Erythroblast (primary cell): Measurements from ENCODE around the gene TLNRD1.

Experiments
- DNase-seq, 2 experiments: peaks; one replicate each; lab custom pipeline; 2025; lab: John Stamatoyannopoulos, UW
- GATA1 ChIP-seq: IDR thresholded peaks from 2 replicates; pipeline ENCODE4 v1.6.1; 2011; ENCODE audit warnings: low read depth, mild to moderate bottlenecking, control low read depth, low read length, moderate library complexity
- POLR2A ChIP-seq: IDR thresholded peaks from 2 replicates; pipeline ENCODE4 v1.6.1; 2011; ENCODE audit warnings: mild to moderate bottlenecking, low read length

The TLNRD1 gene

DNA sequence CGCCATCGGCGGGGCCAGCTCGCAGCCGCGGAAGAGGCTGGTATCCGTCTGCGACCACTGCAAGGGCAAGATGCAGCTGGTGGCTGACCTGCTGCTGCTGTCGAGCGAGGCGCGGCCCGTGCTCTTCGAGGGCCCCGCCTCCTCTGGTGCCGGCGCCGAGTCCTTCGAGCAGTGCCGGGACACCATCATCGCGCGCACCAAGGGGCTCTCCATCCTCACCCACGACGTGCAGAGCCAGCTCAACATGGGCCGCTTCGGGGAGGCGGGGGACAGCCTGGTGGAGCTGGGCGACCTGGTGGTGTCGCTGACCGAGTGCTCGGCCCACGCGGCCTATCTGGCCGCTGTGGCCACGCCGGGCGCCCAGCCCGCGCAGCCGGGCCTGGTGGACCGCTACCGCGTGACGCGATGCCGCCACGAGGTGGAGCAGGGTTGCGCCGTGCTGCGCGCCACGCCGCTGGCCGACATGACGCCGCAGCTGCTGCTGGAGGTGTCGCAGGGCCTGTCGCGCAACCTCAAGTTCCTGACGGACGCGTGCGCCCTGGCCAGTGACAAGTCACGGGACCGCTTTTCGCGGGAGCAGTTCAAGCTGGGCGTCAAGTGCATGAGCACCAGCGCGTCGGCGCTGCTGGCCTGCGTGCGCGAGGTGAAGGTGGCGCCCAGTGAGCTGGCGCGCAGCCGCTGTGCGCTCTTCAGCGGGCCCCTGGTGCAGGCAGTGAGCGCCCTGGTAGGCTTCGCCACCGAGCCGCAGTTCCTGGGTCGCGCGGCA is 1.8 kb downstream of the TLNRD1 start:
- DNase-seq, result no peak
- no peak for TF ChIP-seq POLR2A
- TF ChIP-seq GATA1, result no peak

DNA sequence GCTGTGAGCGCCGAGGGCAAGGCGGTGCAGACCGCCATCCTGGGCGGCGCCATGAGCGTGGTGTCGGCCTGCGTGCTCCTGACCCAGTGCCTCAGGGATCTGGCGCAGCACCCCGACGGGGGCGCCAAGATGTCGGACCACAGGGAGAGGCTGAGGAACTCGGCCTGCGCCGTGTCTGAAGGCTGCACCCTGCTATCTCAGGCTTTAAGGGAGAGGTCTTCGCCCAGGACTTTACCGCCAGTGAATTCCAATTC is 2.3 kb downstream of the TLNRD1 start:
- DNase-seq, result no peak
- TF ChIP-seq POLR2A (no peak), GATA1 (no peak)

DNA sequence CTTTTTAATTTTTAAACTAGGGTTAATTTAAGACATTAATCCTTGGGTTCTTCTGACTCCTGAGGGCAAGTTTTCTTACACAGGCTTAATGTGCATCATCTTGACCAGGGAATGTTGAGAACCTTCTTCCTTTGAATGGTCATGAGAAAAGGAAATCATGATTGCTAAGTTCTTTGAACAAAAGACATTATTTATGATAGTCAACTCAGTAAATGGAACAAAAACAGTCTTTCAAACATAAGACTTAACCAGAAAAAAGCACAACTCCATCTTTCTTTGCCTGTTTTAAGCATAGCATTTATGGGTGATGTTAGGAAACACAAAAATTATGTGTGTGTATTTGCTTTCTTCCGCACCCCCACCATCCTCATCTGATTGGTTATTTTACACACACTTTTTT is 5.4 kb downstream of the TLNRD1 start:
- TF ChIP-seq POLR2A, result no peak
- no peak for TF ChIP-seq GATA1
- no peak for DNase-seq

DNA sequence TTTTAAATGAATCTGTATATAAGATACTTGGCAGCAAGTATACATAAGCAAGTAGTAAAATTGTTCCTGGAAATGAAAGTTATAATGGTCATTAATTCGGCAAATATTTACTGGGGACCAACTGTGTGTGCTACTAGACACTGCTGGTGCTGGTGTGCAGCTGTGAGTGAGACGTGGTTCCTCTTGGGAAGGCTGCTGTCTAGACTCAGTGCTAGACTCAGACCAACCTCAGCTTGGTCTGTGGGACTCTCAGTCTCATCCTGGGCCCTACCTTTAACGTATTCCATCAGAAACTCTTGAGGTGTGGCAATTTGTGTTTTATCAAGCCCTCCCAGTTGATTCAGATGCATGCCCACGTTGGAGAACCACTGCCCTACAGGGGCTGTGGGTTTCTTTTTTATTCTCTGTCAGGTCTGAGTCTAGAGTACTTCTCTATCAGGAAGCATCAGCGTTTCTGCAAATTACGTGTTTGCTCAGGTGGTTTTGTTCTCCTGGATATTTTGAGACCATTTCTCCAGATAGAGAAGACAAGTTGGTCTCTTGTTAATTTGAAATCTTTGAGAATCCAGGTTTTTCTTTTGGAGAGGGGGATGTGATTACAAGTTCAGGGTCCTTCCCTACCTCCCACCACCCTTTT is 6.8 kb downstream of the TLNRD1 start:
- no peak for TF ChIP-seq GATA1
- no peak for TF ChIP-seq POLR2A
- DNase-seq, result no peak

DNA sequence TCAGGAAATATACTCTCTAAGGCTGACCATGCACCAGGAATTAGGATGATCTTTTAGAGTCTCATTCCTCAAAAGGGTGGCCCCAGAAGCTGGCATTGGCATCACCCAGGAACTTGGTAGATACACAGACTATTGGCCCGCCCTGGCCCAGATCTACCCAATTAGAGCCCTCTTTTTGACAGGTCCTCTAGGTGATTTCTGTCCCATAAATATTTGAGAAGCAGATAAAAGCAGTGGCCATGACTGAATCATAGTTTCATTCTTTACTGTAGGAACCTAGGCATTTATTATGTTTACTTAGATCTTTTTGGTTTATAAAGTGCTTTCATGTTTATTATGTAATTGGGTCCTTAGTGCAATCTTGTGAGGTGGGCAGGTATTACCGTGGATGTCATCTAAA is 7.6 kb downstream of the TLNRD1 start:
- no peak for DNase-seq
- TF ChIP-seq POLR2A (no peak), GATA1 (no peak)

DNA sequence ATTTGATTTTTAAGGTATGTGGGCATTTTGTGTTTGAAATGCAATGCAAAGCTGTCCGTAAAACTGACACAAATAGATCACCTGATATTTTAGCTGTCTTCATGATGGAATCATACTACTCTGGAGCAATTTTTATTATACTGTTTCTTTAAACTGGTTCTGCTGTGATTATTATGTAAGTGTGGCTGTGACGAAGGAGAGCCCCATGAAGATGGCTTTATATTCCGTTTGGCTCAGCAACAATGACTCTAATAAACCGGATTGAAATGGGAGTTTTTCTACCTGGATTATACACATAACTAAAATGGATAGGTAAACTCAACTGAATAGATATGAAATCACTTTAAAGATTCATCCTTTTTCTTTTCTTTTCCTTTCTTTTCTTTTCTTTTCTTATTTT is 9.4 kb downstream of the TLNRD1 start:
- TF ChIP-seq POLR2A (no peak), GATA1 (no peak)
- no peak for DNase-seq

DNA sequence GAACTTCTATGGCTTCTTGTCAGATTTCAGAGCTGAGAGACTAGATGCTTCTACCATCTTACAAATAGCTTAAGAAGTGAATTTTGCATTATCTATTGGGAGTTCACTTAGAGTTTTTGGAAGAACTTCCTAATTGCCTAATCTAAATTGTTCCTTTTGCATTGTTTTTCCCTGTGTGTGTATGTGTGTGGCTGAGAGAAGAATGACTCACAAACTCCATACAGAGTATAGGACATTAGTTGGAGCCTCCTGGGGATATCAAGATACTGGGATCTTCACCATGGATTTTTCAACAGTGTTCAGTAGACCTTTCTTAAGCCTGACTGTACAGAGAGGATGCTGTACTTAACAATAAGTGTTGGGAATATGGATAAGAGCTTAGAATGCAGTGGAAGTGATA is 10.9 kb downstream of the TLNRD1 start:
- no peak for TF ChIP-seq POLR2A
- TF ChIP-seq GATA1, result no peak
- no peak for DNase-seq

DNA sequence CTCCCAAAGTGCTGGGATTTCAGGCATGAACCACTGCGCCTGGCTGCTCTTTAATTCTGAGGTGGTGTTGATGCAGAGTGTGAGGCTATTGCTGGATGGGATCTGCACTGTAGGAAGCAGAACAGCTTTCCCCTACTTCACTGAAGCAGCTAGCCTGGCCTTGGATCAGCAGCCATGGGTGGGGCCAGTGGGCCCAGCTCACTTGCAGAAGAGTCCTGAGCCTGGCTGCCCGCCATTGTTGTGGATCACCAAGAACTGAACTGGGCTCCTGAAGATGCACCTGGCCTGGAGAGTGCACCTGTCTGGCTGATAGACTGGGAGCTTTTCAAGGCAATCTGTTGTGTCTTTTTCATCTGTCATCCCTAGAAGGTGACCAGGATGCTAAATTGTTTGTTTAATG is 11.9 kb downstream of the TLNRD1 start:
- TF ChIP-seq POLR2A, result no peak
- no peak for TF ChIP-seq GATA1
- DNase-seq, result no peak

DNA sequence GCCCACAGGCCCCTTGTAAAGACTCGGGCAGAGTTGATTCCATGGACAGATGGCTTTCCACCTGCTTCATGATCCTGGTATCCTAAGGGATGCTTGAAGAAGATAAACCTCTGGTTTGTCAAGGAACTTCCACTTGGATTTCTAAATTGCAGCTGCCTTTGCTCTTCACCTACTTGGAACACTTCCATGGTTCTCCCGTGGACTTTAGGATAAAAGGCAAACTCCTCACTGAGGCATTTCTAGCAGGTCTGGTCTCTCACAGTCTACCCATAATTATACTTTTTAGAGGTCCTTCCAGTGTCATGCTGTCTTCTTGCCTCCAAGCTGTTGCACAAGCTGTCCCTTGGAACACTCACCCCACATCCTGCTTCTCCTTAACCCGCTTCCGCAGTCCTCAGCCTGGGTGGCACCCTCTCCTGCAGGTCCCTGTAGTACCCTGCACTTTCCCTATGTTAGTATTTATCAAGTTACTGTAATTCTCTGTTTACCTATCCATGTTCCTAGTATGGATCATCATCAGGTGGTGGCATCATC is 12.7 kb downstream of the TLNRD1 start:
- no peak for TF ChIP-seq GATA1
- no peak for TF ChIP-seq POLR2A
- DNase-seq, result no peak

DNA sequence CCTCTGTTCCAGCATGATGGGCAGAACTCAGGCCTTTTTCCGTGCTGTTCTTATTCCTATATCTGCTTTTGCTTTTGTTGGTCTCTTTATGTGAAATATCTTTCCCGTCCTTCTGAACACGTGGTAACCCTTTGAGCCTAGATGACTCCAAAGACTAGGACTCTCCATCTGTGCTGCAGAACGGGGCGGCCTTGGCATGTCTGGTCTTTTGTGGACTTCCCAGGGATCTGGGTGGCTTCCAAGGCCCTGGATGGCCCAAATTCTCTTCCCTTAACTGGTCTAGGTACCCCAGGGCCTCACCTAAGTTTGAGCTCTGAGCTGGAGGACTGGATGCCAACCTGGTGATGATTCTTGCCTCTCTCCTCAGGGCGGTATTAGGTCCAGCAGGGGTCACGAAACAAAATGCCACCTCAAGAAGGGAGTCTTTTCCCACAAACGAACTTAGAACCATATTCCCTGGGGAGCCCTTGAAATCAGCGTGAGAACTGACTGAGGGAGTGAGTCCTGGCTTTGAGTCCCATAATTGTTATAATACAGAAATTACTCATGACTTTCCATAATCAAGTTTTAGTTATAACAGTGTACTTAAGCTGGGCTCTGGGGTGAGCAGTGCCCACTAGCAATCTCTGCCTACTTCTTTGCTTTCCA is 13.8 kb downstream of the TLNRD1 start:
- TF ChIP-seq POLR2A (no peak), GATA1 (no peak)
- no peak for DNase-seq

DNA sequence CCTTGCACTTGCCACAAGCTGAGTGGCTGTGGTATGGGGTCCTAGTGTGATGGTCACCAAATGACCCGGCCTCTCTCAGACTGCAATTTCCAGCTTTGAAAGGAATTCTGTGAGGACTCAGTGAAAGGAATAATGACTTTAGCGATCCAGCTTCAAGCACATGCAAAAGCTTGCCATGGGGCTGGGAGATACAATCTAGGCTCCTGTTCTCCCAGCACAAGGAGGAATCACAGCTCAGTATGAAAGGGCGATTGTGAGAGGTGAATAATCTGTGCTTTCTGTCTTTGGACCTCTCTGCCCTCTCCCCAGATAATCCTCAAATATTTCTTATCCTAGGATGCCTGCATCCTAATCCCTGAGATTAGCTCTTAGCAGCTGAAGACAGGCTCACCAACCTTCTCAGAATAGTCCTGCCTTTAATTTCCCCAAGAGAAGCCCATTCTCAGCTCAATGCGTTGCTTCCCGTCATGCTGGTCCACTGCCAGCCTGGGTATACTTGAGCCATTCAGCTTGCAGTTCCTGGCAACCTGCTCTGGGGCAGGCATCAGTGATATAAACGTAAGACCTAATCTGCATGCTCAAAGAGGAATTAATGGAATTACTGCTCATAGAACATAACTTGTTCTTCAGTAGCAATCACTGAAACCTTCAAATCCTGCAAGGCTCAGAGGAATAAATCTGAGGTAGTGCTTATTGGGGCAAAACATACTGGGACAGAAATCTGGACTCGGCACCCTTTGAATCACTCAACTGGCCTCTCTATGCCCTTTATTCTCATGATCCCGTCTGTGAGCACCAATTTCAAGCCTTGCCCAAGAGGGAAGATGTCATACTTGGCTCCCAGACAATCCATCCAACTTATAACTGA is 15.1 kb downstream of the TLNRD1 start:
- no peak for DNase-seq
- no peak for TF ChIP-seq POLR2A

DNA sequence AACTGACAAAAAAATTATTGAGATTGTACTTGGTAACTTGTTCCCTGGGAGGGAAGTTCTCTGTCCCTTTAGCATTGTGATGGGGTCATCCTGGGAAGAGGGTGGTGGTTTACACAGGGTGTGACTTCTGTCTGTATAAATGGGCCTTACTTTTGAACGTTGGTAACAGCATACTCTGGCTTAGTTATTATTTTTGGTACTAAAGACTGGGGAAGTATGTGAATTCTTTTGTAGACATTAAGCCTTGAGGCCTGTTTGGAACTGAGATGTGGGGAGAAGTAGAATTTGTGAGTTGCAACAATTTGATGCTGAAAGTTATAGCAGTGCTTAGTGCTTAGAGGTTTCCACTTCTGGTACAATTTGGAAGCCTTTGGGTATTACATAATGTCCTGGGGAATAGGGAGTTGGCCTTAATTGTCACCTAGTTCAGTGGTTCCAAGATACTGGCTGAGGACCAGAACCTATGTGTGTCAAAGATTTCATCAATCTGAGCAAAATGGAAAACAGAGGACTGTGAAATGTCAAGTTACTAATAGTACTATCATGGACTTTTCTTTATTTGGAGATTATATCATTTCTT is 15.9 kb downstream of the TLNRD1 start:
- TF ChIP-seq GATA1 (no peak), POLR2A (no peak)
- DNase-seq, result no peak

DNA sequence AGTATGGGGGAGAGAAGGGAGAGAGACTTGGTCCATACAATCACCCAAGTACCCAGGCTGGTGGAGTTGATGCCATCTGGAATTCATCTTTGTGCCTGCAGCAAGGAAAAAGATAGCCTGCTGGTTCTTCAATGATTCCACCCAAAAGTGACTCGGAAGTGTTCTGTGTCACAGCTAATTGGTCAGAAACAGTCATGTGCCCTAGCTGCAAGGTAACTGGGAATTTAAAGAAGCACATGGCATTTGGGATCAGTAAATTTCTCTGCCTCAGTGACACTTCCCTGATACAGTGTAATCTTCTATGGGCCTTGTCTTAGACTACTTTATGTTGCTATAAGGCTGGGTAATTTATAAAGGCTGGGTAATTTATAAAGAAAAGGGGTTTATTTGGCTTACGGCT is 17.5 kb downstream of the TLNRD1 start:
- no peak for TF ChIP-seq GATA1
- TF ChIP-seq POLR2A, result no peak
- DNase-seq, result no peak

DNA sequence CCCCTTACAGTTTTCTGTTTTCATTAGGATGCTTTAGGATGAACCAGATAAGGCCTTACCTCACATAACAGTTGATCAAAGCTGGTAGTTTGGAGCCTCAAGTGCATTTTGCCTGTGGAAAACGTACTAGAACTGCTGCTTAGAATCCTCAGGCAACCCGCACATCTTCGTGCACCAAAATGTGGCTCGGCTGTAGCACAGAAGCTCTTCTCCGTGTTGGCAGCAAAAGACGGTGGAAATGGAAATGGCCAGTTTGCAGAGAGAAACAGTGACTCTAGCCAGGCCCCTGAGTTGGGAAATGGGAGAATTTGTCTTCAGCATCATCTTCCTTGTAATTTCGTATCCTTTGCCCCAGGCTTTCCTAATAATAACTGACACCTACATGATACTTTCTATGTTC is 20.6 kb downstream of the TLNRD1 start:
- TF ChIP-seq GATA1 (no peak), POLR2A (no peak)
- DNase-seq, result no peak
